ENCODE measurements around the gene XPO1.
"Not testable (repeated sequence)": the region's sequence is repeated elsewhere in the genome, so short reads cannot be mapped to it uniquely, and the experiment has no call there.

DNA sequence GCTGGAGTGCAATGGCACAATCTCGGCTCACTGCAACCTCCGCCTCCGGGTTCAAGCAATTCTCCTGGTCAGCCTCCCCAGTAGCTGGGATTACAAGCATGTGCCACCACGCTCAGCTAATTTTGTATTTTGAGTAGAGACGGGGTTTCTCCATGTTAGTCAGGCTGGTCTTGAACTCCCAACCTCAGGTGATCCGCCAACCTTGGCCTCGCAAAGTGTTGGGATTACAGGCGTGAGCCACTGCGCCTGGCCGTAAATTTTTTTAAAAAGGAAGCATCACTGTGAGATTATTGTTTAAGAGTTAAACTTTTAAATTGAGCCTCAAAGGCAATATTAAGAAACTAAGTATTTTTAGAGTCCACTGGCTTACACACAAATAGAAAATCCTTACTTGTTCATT, 69.9 kb downstream of the XPO1 start:
- TF ChIP-seq, protein P1, sequence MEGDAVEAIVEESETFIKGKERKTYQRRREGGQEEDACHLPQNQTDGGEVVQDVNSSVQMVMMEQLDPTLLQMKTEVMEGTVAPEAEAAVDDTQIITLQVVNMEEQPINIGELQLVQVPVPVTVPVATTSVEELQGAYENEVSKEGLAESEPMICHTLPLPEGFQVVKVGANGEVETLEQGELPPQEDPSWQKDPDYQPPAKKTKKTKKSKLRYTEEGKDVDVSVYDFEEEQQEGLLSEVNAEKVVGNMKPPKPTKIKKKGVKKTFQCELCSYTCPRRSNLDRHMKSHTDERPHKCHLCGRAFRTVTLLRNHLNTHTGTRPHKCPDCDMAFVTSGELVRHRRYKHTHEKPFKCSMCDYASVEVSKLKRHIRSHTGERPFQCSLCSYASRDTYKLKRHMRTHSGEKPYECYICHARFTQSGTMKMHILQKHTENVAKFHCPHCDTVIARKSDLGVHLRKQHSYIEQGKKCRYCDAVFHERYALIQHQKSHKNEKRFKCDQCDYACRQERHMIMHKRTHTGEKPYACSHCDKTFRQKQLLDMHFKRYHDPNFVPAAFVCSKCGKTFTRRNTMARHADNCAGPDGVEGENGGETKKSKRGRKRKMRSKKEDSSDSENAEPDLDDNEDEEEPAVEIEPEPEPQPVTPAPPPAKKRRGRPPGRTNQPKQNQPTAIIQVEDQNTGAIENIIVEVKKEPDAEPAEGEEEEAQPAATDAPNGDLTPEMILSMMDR (IDR thresholded peaks at IDR 0.05; ENCODE audit: low read depth, low read length, poor library complexity, severe bottlenecking) = not testable (repeated sequence)
- TF ChIP-seq EZH2phosphoT487 (IDR thresholded peaks at IDR 0.05; ENCODE audit: borderline replicate concordance, low read length) = not testable (repeated sequence)
